Right lobe of liver (tissue), 6 donors: ENCODE data around the gene DUS3L. TPM values are rescaled to one million over a fixed set of nuclear protein-coding genes. Genes with fewer than 3 reads are reported as not detected.
A peak's percentile ranks its signal among the peaks of the same experiment; 100 is the strongest.

Source experiments
- ATAC-seq, 4 donors: fragments of 200-7000 bp; cut with Tn5 transposase; one replicate each; pipeline ENCODE4 v1.9.1; 2020; ENCODE audit warnings: mild to moderate bottlenecking in 4 of 4, moderate library complexity in 4 of 4
- DNase-seq, 3 donors: peaks; one replicate each; pipeline ENCODE4 v3.0.0-alpha.2; 2020
- H3K27ac ChIP-seq, 3 donors: fragments of 200-600 bp; one replicate each; pipeline ENCODE4 v1.8.0; 2022
- H3K27me3 ChIP-seq, 2 donors: fragments of 200-600 bp; one replicate each; pipeline ENCODE4 v1.8.0; 2022
- H3K36me3 ChIP-seq, 4 donors: fragments of 200-600 bp; sonication (generic) in 1 of 4; one replicate each; pipeline versions ENCODE4 v1.5.1 to v1.8.0; 2017 to 2022; ENCODE audit warnings: control low read depth in 1 of 4
- H3K4me1 ChIP-seq, 4 donors: fragments of 200-600 bp; sonication (generic) in 1 of 4; one replicate each; pipeline versions ENCODE4 v1.5.1 to v1.8.0; 2017 to 2022; ENCODE audit warnings: control low read depth in 1 of 4
- H3K4me3 ChIP-seq, 3 donors: fragments of 200-600 bp; one replicate each; pipeline ENCODE4 v1.8.0; 2022
- H3K9me3 ChIP-seq, 4 donors: fragments of 200-600 bp; sonication (generic) in 1 of 4; one replicate each; pipeline versions ENCODE4 v1.5.1 to v1.8.0; 2017 to 2022; ENCODE audit warnings: control low read depth in 1 of 4
- CTCF ChIP-seq, 4 donors: fragments of 200-600 bp in 3 of 4; fragments of 450-650 bp in 1 of 4; IDR thresholded peaks; one replicate each; pipeline versions ENCODE4 v1.5.1 to v1.8.0; 2016 to 2022; ENCODE audit warnings: antibody characterized with exemption in 4 of 4, mild to moderate bottlenecking in 2 of 4
- POLR2A ChIP-seq: fragments of 450-650 bp; IDR thresholded peaks from one replicate; pipeline ENCODE4 v1.6.1; 2017; ENCODE audit warnings: antibody characterized with exemption, mild to moderate bottlenecking
- WGBS: methylation state at CpG from one replicate; pipeline ENCODE4 v1.1.6; 2018; ENCODE audit warnings: low coverage, low lambda C conversion rate; ENCODE audit not compliant: insufficient coverage; ENCODE audit errors: missing lambda C conversion rate; 5-methylcytosine and 5-hydroxymethylcytosine counted together
- intact Hi-C, 2 donors: fragments of 100-400 bp; cut with DNase I; formaldehyde crosslinking; loops; one replicate each; pipeline versions ENCODE4 v1.11.2 to v1.14.1; 2022
- total RNA-seq, 6 experiments: library from RNA; depleted of rRNA in 2 of 6; stranded (reverse); fragments of >200 nt in 2 of 6; fragmentation: NEBNext Ultra II Directional in 3 of 6; extraction: Animal tissue kit (Norgen Biotek cat#: 25700) in 3 of 6; gene quantifications; one replicate each; pipeline versions ENCODE4 v1.1.0 to v1.2.4, GENCODE V29; 2016 to 2023
- donor health status: DM: no; HTN: yes; CAD: no.
- donor health status: DM: no; HTN: no; CAD: no.
- donor health status: DM: no; HTN: no; CAD: no.
- donor health status: DM: no; HTN: yes; CAD: no.
- donor health status: DM: no; HTN: yes; CAD: no.

DUS3L gene
- total RNA-seq, 6 experiments from 2014 or later, result 14.7 to 28.6 (median 20.5) TPM

- no peak for ATAC-seq
- DNase-seq, result no peak
- intact Hi-C loops, result no loop called here
- Histone ChIP-seq H3K36me3 (no peaks in the 10 kb centered on the region), H3K27me3 (no peaks in the 10 kb centered on the region), H3K27ac (peak overlapping the region in 1 of 3 donors; percentile 83), H3K9me3 (no peaks in the 10 kb centered on the region), H3K4me3 (no peak overlapping the region), H3K4me1 (peaks cover 0 to 13% (median 4%) of the 10 kb centered on the region in 4 donors)
- TF ChIP-seq POLR2A (no peak), CTCF (IDR thresholded peaks at IDR 0.05) (no peak)
- 66% methylated on average over 3 of the region's 34 CpGs for WGBS
These were observed 38.8 kb upstream of the DUS3L start for GRCh38 chr19:5829567-5830310.

- H3K27me3 ChIP-seq, result no peaks in the 10 kb centered on the region
- no peaks in the 10 kb centered on the region for H3K9me3 ChIP-seq
- DNase-seq (peak in 1 of 3 donors; percentile 67), ATAC-seq (peak in 2 of 4 donors; percentile 1 to 27)
- H3K4me3 ChIP-seq, result peak overlapping the region; percentile 50 to 63 (median 59)
- WGBS, result 18% methylated on average over 3 of the region's 47 CpGs
- intact Hi-C loops, result no loop called here
- peaks cover 0 to 13% (median 4%) of the 10 kb centered on the region in 4 donors for H3K4me1 ChIP-seq
- H3K27ac ChIP-seq, result peak overlapping the region; percentile 71 to 83 (median 76)
- no peaks in the 10 kb centered on the region for H3K36me3 ChIP-seq
- no peak for TF ChIP-seq POLR2A
- no peak for TF ChIP-seq CTCF (IDR thresholded peaks at IDR 0.05)
These were observed 38.0 kb upstream of the DUS3L start for GRCh38 chr19:5828661-5829566.

GRCh38 chr19:5827891-5828660, 37.1 kb upstream of the DUS3L start:
- ATAC-seq (peak; percentile 69 to 83 (median 78)), DNase-seq (peak; percentile 94 to 95 (median 94))
- no peaks in the 10 kb centered on the region for H3K27me3 ChIP-seq
- H3K27ac ChIP-seq, result peak overlapping the region; percentile 71 to 83 (median 76)
- 0% methylated on average over 11 of the region's 91 CpGs for WGBS
- H3K36me3 ChIP-seq, result no peaks in the 10 kb centered on the region
- peak overlapping the region; percentile 50 to 63 (median 59) for H3K4me3 ChIP-seq
- H3K4me1 ChIP-seq, result peaks cover 0 to 13% (median 4%) of the 10 kb centered on the region in 4 donors
- TF ChIP-seq CTCF (IDR thresholded peaks at IDR 0.05) (peak in 1 of 4 donors; percentile 5), POLR2A (peak; percentile 99)
- intact Hi-C loops, result no loop called here
- H3K9me3 ChIP-seq, result no peaks in the 10 kb centered on the region

- DNase-seq (no peak), ATAC-seq (peak in 1 of 4 donors; percentile 0)
- TF ChIP-seq POLR2A (no peak), CTCF (IDR thresholded peaks at IDR 0.05) (no peak)
- H3K36me3 ChIP-seq, result no peaks in the 10 kb centered on the region
- H3K27me3 ChIP-seq, result no peaks in the 10 kb centered on the region
- no peaks in the 10 kb centered on the region for H3K9me3 ChIP-seq
- H3K4me1 ChIP-seq, result peaks cover 0 to 16% (median 4%) of the 10 kb centered on the region in 4 donors
- peak overlapping the region in 2 of 3 donors; percentile 59 to 63 for H3K4me3 ChIP-seq
- 42% methylated on average over 9 of the region's 37 CpGs for WGBS
- peak overlapping the region in 2 of 3 donors; percentile 31 to 83 for H3K27ac ChIP-seq
- intact Hi-C loops, result no loop called here
These were observed 36.5 kb upstream of the DUS3L start for GRCh38 chr19:5827342-5827890.
